HCT116 (cell line): Measurements from ENCODE around the gene IL5. TPM values are rescaled to one million over a fixed set of nuclear protein-coding genes. Genes with fewer than 3 reads are reported as not detected.
"Not testable (repeated sequence)": the region's sequence is repeated elsewhere in the genome, so short reads cannot be mapped to it uniquely, and the experiment has no call there.

Source experiments
- ATAC-seq: fragments of 200-7000 bp; cut with Tn5 transposase; 2 replicates; pipeline ENCODE4 v1.9.1; 2020; ENCODE audit warnings: mild to moderate bottlenecking, moderate library complexity
- BruUV-seq: library from RNA; stranded (reverse); fragments of 400-500 nt; replicated peaks from 2 replicates; lab custom pipeline; 2021; lab: Mats Ljungman, UMichigan
- CTCF ChIA-PET: fragments of 300-600 bp; sonication (Branson Sonifier 250); formaldehyde crosslinking; loops from one replicate; lab custom pipeline; 2021; ENCODE audit warnings: antibody characterized with exemption; lab: Charles Lee
- POLR2A ChIA-PET: fragments of 300-600, 350-600 bp; sonication (Branson Sonifier 250); formaldehyde crosslinking; loops from one replicate; lab custom pipeline; 2021; ENCODE audit warnings: antibody characterized with exemption; lab: Charles Lee
- RAD21 ChIA-PET, 2 experiments: fragments of 300-600 bp; sonication (Branson Sonifier 250); formaldehyde crosslinking; loops; one replicate each; lab custom pipeline; 2023; ENCODE audit warnings: low total read pairs in 2 of 2; ENCODE audit not compliant: uncharacterized antibody in 2 of 2, unreplicated experiment in 2 of 2, low non-redundant PET in 1 of 2; lab: Charles Lee
- DNase-seq: peaks from one replicate; pipeline ENCODE4 v3.0.0-alpha.2; 2010; ENCODE audit warnings: low read depth, low spot score
- H2AFZ ChIP-seq: fragments of 200-600 bp; shearing (Covaris generic), sonication (generic); 2 replicates; pipeline ENCODE4 v1.6.1; 2017; ENCODE audit warnings: low read depth, mixed run types, mixed read lengths, antibody characterized with exemption, low read length; ENCODE audit not compliant: poor library complexity, severe bottlenecking
- H3K27ac ChIP-seq: 2 replicates; pipeline ENCODE4 v1.5.1; 2012; ENCODE audit warnings: low read depth, low read length
- H3K27me3 ChIP-seq: fragments of 200-600 bp; sonication (generic); 2 replicates; pipeline ENCODE4 v1.6.1; 2016; ENCODE audit warnings: mixed run types, low read length, mixed read lengths; ENCODE audit not compliant: insufficient read depth
- H3K36me3 ChIP-seq, 2 experiments: fragments of 200-500 bp in 1 of 2; fragments of 200-600 bp in 1 of 2; sonication (Bioruptor generic) in 1 of 2; sonication (generic) in 1 of 2; 2 replicates each; pipeline versions ENCODE4 v1.5.1 to v1.6.1; 2014 to 2016; ENCODE audit warnings: low read length in 2 of 2, inconsistent platforms in 1 of 2, mixed read lengths in 1 of 2, mixed run types in 1 of 2; ENCODE audit not compliant: insufficient read depth in 2 of 2, control insufficient read depth in 1 of 2
- H3K4me1 ChIP-seq, 2 experiments: fragments of 200-600 bp in 1 of 2; sonication (generic) in 1 of 2; 2 replicates each; pipeline versions ENCODE4 v1.5.1 to v1.6.1; 2012 to 2017; ENCODE audit warnings: low read length in 2 of 2, inconsistent platforms in 1 of 2, mild to moderate bottlenecking in 1 of 2, mixed read lengths in 1 of 2, mixed run types in 1 of 2, moderate library complexity in 1 of 2; ENCODE audit not compliant: insufficient read depth in 2 of 2, control insufficient read depth in 1 of 2
- H3K4me2 ChIP-seq: fragments of 200-600 bp; sonication (generic); 2 replicates; pipeline ENCODE4 v1.6.1; 2017; ENCODE audit warnings: mixed run types, low read length, mixed read lengths
- H3K4me3 ChIP-seq, 2 experiments: fragments of 200-600 bp in 1 of 2; sonication (generic) in 1 of 2; replicated peaks in 1 of 2; 2 replicates each; pipeline ENCODE4 v1.5.1; 2011 to 2016; ENCODE audit warnings: low read length in 2 of 2, control low read depth in 1 of 2, low read depth in 1 of 2, mild to moderate bottlenecking in 1 of 2, mixed read lengths in 1 of 2, mixed run types in 1 of 2
- H3K79me2 ChIP-seq: fragments of 200-600 bp; sonication (generic); 2 replicates; pipeline ENCODE4 v1.6.1; 2017; ENCODE audit warnings: mild to moderate bottlenecking, mixed run types, low read length, moderate library complexity, mixed read lengths; ENCODE audit not compliant: insufficient read depth
- H3K9ac ChIP-seq: fragments of 200-600 bp; sonication (generic); 2 replicates; pipeline ENCODE4 v1.6.1; 2016; ENCODE audit warnings: low read length, mixed read lengths
- H3K9me2 ChIP-seq: fragments of 200-600 bp; sonication (generic), shearing (Covaris generic); 2 replicates; pipeline ENCODE4 v1.6.1; 2017; ENCODE audit warnings: mixed run types, mild to moderate bottlenecking, moderate library complexity; ENCODE audit not compliant: insufficient read depth
- H3K9me3 ChIP-seq, 2 experiments: fragments of 200-500 bp in 1 of 2; fragments of 200-600 bp in 1 of 2; sonication (Bioruptor generic) in 1 of 2; sonication (generic) in 1 of 2; 2 replicates each; pipeline ENCODE4 v1.6.1; 2014 to 2017; ENCODE audit warnings: low read length in 2 of 2, mixed read lengths in 2 of 2, inconsistent platforms in 1 of 2, low read depth in 1 of 2, mild to moderate bottlenecking in 1 of 2, mixed run types in 1 of 2, moderate library complexity in 1 of 2; ENCODE audit not compliant: control insufficient read depth in 1 of 2, insufficient read depth in 1 of 2
- H4K20me1 ChIP-seq: fragments of 200-600 bp; sonication (generic), shearing (Covaris generic); 2 replicates; pipeline ENCODE4 v1.6.1; 2017; ENCODE audit warnings: mixed run types, mild to moderate bottlenecking, moderate library complexity; ENCODE audit not compliant: insufficient read depth
- CBX3 ChIP-seq: IDR thresholded peaks from 2 replicates; pipeline ENCODE4 v1.6.1; 2012; ENCODE audit warnings: low read depth
- EZH2phosphoT487 ChIP-seq: fragments of 200-600 bp; IDR thresholded peaks from 2 replicates; pipeline ENCODE4 v1.6.1; 2018; ENCODE audit warnings: antibody characterized with exemption, borderline replicate concordance
- MAX ChIP-seq: IDR thresholded peaks from 2 replicates; pipeline ENCODE4 v1.6.1; 2012
- TCF7L2 ChIP-seq: IDR thresholded peaks from 2 replicates; pipeline ENCODE4 v1.7.0; 2011; ENCODE audit warnings: borderline replicate concordance, inconsistent platforms; ENCODE audit not compliant: insufficient read depth, insufficient read length; ENCODE audit errors: extremely low read depth
- intact Hi-C: fragments of 100-400 bp; cut with micrococcal nuclease; formaldehyde crosslinking; loops from 2 replicates; pipeline ENCODE4 v1.10.0; 2022
- total RNA-seq: library from RNA; stranded (reverse); gene quantifications from one replicate; pipeline ENCODE4 v1.2.1, GENCODE V29; 2021; ENCODE audit not compliant: unreplicated experiment

Gene IL5
- total RNA-seq, 1 experiment from 2014 or later = not detected

- CTCF ChIA-PET = no interaction called here
- BruUV-seq = no TSS peak
- DNase-seq (no peak), ATAC-seq (no peak)
- Histone ChIP-seq H3K9me2 (no peaks in the 10 kb centered on the region), H4K20me1 (no peaks in the 10 kb centered on the region), H2AFZ (no peak overlapping the region), H3K79me2 (peaks cover 94% of the 10 kb centered on the region), H3K27me3 (no peaks in the 10 kb centered on the region), H3K9ac (no peak overlapping the region), H3K4me2 (no peak overlapping the region), H3K9me3 (no peaks in the 10 kb centered on the region)
- POLR2A ChIA-PET = no interaction called here
- RAD21 ChIA-PET = no interaction called here
- intact Hi-C loops = no loop called here
- TF ChIP-seq MAX (no peak), CBX3 (no peak), TCF7L2 (no peak), EZH2phosphoT487 (no peak)
- TF ChIP-seq, all 23 proteins: peak for 0
- Histone ChIP-seq H3K4me1 (no peaks in the 10 kb centered on the region), H3K4me3 (no peak overlapping the region), H3K27ac (no peak overlapping the region), H3K36me3 (peaks cover 14 to 32% of the 10 kb centered on the region in 2 experiments)
Measured at GRCh38 chr5:132566657-132567056, 23.3 kb upstream of the IL5 start.

GRCh38 chr5:132564555-132564954 lies 21.2 kb upstream of the IL5 start:
- H2AFZ ChIP-seq, H3K27ac ChIP-seq, H3K27me3 ChIP-seq, H3K4me3 ChIP-seq, ATAC-seq, H4K20me1 ChIP-seq, DNase-seq, RAD21 ChIA-PET, POLR2A ChIA-PET, H3K9me3 ChIP-seq, H3K4me1 ChIP-seq, H3K4me2 ChIP-seq, BruUV-seq, CTCF ChIA-PET, intact Hi-C loops, H3K9ac ChIP-seq, H3K9me2 ChIP-seq: not testable (repeated sequence)
- H3K79me2 ChIP-seq = peaks cover 98% of the 10 kb centered on the region
- H3K36me3 ChIP-seq = peaks cover 30 to 41% of the 10 kb centered on the region in 2 experiments
